GM21786 (cell line): ENCODE data around the gene TMPRSS5.

Experiments
- ATAC-seq: cut with Tn5 transposase; IDR thresholded peaks from one replicate; pipeline ENCODE4 v1.9.1; 2021; ENCODE audit not compliant: unreplicated experiment

TMPRSS5 gene

DNA sequence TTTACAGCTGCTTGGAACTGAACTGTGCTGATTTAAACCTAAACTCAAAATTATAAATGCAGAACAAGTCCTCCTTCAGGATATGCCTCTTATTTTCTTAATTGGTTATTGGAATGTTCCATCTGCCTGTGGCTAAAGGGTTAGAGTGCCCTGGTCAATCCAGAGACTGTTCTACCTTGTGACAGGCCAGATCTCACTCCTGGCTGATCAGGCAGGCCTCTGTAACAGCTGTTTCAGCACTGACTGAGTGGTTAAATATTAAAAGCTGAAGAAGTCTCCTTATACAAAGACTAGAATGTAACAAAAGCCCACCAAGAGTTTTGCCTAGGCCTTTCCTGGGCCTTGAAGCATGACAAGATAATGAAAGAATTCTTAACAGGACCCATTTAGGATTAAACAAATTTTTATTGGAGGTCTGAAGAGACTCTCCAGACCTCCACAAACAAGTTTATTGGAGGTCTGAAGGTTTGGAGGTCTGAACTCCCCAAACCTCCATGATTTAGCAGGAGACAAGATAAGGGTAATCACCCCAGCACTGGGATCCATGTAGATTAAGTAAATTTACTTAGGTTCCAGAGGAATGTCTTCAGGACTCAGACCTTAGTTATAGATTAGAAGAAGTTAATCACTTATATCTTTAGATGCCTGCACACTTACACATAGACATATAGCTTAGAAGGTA, 35.8 kb downstream of the TMPRSS5 start:
- ATAC-seq = no peak

DNA sequence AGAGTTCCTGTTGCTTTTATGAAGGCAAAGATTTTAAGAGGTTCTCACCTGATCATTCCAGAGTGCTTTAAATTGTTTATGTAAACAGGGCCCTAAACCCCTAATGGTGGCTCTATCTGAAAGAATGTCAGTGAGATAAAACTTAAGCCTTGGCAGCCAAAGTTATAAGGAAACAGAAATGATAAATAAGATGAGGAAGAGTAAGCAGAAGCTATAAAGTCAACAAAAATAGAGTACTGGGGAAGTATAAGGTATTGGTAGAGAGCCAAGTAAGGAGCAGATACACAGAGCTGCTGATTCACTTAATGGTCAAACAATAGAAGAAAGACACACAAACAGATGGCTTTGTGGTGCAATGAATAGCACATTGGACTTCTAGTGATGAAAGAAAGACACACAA, 37.9 kb downstream of the TMPRSS5 start:
- ATAC-seq = no peak

DNA sequence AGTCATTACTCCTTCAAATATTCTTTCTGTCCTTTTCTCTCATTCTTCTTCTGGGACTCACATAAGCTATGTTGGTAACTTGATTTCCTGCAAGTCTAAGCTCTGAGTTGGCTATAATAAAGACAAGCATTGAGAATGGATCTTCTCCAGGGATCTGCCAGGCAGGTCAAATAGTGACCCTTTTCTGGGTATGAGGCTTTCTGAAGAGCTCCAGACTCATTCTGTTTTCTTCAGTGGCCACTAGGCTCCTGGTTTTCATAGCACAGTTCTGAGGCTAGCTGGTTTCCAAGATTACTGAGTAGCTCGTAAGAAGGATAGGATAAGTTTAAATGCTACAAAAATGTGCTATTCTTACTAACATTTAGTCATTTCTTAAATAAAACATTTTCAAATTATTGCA, 38.3 kb downstream of the TMPRSS5 start:
- no peak for ATAC-seq

DNA sequence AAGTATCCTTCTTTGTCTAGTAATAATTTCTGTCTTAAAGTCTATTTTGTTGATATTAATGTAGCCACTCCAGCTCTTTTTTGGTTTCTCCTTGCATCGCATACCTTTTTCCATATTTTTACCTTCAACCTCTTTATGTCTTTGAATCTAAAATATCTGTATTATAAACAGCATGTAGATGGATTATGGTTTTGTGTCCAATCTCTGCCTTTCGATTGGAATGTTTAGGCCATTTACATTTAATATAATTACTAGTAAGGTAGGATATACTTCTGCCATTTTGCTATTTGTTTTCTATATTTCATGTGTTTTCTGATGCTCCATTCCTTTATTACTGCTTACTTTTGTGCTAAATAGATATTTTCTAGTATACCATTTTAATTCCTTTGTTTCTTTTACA, 39.5 kb downstream of the TMPRSS5 start:
- no peak for ATAC-seq

DNA sequence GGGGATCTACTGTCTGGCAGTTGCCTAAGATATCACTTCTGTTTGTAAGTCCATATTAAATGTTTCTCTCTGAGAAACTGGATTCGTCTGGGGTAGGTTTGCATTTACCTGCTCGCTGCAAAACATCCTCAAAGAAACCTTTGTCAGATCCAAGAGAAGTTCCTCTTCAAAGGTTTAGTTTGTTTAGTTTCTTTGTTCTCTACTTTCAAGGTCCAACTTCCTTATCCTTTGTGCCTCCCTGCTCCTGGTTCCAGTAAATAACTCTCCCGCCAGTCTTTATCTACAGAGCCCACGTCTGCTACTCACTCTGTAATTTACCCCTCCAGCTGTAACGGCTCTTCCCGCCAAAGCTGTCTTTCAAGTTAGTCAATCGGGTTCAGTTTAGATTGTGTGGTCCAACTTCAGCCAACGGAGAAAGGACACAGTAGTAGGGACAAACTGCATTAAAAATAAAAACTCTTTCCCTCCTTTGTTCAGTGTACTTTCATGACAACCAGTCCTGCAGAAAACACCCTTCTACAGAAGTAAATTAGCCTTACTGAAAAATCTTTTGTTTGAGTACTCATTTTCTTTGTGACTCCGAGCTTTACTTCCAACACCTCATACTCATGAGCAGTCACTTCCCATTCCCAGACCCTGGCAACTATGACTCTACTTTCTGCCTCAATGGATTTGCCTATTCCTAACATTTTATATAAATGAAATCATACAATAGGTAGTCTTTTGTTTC, 41.0 kb downstream of the TMPRSS5 start:
- no peak for ATAC-seq

DNA sequence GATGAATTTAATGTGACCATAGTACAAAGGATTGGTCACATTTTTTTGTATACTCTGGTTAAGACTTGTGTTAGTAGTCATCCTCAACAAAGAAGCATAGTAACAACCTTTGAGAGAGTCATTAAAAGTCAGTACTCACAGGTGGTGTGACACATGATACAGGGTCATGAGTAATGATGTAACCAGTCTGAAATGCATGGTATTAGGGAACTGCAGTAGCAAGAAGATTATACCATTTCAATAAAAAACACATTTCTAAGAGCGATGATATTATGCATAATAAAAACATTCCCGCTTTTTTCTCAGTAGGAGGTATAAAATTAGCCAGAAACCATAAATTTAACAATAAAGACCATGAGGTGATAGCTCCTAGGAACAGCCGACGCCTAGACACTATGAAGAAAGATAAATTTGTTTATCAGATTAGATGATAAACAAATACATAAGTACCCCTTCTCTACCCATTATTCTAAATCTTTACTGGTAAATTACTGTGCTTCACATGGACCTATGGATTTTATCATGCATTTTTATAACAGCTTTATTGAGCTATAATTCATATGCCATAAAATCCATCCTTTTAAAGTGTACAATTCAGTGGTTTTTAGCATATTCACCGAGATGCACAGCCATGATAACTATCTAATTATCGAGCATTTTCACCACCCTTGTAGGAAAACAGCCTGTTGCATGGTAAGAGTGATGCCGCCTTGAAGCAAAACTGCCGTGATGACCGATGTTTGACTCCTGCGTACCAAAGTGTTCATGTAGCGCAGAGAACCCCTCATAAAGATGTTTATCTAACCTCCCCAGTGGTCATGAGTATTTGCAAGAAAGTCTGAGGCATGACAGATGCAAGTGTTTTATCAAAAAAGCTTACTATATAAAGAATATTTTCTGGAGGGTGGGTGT, 41.8 kb downstream of the TMPRSS5 start:
- no peak for ATAC-seq

DNA sequence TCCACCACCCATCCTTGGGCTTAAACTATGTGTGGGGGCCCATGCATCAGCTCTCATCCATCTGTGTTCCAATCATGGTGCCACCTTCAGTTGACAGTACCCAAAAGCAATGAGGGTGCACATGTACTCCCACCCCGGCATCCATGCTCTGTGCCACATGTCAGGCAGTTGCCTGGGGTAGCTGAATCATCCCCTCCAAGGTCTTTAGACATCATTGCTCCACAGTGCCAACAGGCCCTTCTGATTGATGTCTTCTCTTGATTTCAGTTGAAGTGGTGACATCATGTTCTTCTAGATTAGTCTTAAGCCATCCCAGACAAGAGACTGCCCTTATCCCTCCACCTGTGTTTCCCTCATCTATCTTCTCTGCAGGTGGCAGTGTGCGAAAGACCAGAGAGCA, 42.5 kb downstream of the TMPRSS5 start:
- no peak for ATAC-seq

DNA sequence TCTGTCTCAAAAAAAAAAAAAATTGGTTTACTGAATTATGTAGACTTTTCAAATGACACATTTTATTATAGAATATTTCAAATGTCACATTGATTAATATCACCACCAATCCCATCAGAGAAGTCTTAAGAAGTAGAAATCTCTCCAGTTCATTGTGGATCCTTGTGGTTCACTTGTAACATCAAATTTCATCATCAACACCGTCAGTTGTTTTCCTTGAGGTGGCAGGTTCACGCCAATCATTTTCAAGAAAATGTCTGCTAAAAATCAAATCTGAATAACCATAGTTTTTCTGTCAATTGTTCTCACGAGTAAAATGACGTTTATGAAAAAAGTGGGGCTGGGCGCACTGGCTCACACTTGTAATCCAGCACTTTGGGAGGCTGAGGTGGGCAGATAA, 50.3 kb downstream of the TMPRSS5 start:
- ATAC-seq = no peak

DNA sequence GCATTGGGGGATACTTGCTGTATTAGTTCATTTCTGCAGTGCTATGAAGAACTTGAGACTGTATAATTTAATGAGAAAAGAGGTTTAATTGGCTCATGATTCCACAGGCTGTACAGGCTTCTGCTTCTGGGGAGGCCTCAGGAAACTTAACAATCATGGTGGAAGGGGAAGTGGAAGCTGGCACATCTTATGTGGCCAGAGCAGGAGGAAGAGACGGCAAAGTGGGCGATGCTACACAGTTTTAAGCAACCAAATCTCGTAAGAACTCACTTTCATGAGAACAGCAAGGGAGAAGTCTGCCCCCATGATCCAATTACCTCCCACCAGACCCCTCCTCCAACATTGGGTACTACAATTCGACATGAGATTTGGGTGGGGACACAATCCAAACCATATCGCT, 55.1 kb downstream of the TMPRSS5 start:
- no peak for ATAC-seq

DNA sequence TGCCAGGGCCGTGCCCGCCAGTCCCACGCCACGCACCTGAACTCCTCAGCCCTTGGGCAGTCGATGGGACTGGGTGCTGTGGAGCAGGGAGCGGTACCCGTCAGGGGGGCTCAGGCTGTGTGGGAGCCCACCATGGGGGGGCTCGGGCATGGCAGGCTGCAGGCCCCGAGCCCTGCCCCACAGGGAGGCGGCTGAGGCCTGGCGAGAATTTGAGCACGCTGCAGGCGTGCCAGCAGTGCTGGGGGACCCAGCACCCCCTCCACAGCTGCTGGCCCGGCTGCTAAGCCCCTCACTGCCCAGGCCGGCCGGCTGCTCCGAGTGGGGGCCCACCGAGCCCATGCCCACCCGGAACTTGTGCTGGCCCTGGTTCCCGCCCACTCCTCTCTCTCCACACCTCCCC, 56.8 kb downstream of the TMPRSS5 start:
- ATAC-seq = no peak

DNA sequence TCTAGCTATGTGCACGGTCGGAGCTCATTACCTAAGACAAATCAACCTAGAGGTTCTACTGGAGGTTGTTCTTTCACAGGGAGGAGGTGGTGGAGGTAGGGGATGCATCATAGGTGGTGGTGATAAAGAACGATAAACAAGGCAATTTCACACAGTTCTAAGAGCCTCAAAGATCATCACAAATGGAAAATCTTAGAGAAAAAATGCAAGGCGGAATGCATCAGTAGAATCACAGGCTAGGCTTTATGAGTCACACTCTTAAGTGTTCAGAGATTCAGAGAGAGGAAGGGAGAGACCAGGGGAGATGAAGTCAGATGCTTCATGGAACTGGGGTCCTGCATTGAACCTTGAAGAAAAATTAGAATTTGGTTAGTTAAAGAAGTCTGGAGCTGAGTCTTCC, 58.3 kb downstream of the TMPRSS5 start:
- ATAC-seq = no peak

DNA sequence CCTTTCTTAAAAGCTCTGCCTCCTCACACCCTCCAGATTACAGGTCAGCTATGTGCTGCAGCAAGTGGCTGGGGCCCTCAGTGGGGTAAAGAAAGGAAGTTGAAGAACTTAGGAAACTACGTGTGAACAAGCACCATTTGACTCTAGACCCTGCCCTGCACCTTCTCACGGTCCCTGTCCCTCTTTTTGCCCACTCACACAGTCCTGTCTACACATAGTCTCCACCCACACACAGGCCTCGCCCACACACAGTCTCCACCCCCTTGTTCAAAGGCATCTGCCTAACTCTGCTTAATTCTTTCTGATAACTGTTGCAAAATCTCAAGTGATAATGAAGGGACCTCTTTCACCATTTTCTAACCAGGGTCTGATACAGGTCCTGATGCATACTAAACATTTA, 59.0 kb downstream of the TMPRSS5 start:
- no peak for ATAC-seq

DNA sequence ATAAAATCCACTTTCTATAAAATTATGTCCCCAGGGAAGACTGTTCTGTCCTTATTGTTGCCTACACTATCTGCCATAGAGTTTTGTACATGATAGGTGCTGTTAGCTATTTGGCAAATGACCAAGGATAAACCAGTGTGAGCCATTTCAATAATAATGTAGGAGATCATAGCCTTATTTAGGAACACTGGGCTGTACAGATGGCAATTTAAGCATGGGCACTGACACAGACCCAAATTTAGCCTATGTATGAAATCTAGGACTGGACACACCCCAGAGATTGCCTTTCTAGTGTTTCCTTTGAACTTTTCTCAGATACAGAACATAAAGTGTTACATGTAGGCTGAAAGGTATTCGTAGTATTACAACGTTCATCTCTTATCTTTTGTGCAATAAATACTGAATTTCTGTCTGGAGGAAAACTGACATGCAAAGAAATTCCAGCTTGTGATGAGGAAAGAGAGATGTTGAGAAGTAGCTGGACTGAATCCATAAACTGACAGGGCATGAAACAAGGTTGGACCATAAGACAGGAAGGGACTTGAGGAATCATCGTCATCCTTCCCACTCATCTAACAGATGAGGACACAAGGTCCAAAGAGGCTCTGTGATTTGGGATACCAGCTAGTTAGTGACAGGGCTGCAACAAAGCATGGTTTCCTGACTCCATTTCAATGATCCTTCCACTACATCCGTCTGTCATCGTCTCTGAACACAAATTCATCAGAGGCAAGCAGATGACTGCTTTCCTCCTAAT, 60.3 kb downstream of the TMPRSS5 start:
- no peak for ATAC-seq

DNA sequence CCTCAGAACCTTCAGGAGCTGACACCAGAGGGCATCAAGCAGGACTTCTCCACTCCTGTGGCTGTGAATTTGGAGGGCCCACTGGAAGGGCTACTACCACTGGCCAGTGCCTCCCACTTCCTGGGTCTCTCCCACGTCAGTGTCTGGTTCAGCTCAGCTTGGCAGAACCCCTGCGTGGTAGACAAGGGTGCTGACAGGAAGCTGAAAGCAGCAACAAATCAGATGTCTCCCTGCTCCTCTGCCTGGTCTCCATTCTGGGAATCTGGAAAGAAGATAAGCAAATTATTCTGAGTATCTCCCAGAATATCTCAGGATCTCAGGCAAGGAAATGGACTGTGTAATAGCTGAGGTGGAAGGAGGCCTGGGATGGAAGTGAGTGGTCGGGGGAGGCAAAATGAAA, 61.5 kb downstream of the TMPRSS5 start:
- no peak for ATAC-seq

DNA sequence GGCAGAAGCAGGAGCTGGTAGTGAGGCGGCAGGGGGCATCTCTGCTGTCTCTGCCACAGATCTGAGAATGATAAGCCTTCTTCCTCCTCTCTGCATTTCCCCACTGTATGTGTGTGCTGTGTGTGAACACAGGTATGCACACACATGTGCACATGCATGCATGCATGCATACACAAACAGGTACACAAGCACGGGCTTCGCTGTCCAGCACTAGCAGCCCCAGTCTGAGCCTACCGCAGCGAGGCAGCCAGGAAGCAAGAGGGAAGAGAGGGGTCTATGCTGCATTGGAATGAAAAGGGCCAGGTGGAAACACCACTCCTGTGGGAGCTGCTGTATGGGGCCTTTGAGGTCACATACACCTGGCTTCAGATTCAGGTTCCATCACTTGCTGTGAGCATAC, 62.4 kb downstream of the TMPRSS5 start:
- no peak for ATAC-seq

DNA sequence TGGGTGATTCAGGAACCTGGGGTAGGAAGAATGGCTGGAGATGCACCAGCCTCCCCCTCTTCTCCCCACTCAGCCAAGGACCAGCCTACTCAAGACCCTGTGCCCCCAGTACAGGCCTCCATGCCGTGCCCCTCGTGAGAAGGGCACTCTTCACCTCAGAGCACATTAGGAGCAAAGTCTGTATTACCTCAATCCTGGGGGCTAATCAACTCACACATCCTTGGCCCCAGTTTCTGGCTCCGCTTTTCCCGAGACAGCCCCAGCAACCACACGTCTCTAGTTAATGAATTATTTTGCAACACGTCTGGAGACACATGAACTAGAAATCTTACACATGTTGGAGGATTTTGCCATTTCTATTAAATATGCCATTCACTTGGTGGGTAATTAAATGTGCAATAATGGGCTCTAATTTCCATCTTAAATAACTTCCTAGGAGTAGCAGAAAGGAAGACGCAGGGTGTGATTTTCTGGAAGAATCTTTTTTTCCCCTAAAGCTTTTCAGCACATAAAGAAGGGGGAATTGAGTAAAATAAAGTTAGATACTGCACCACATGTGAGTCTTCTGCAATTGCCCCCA, 63.0 kb downstream of the TMPRSS5 start:
- no peak for ATAC-seq

DNA sequence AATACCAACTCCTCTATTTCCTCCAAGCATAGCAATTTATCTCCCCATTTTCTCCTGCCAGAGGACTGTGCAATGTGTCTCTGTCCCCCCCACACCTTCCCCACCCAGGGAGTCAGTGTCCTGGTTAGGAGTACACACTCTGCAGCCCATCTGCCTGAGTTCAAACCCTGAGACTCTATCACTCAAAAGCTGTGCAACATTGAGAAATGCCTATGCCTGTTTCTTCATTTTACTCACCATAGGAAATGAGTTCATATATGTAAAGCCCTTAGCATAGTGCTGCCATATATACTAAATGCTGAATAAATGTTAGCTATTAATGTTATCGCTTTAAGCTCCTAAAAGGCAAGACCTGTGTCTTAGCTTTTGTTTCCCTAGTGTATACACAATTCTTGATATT, 64.0 kb downstream of the TMPRSS5 start:
- ATAC-seq = no peak

DNA sequence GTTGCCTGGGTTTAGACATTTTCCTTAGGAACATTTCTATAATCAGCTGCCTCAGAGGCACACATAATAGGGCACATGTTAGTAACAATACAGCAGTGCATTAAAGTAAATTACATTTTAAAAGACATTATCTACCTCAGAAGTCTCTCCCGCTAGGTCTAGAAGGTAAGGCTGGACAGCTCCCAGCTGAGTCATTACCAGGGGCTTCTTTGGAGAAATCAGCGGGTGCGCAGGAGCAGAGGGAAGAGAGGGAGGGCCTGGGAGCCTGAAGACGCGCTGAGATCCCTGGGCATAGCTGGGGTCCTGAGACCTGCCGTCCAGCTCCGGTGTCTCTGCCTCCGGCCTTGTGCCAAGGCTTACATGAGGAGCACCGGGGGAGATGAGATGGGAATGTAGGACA, 67.7 kb downstream of the TMPRSS5 start:
- no peak for ATAC-seq

DNA sequence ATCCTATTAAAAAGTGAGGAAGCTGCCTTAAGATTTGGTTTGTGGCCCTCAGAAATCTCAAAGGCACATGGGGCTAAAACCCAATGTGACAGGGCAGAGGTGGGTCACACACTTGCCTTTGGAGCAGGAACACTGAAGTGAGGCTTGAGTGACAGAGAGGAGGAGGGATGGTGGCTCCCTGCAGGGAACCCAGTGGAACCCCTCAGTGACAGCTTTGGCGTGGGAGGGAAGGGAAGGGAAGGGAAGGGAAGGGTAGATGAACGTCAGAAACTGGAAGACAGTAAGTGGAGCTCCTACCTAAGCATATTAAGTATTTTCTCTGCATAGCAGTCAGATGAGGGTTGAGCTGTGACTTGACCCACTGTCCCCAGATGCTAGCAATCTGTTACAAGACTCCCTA, 68.5 kb downstream of the TMPRSS5 start:
- ATAC-seq = no peak
